Progenitor cell of endocrine pancreas (in vitro differentiated cells): Measurements from ENCODE around the gene DHX9. TPM values are rescaled to one million over a fixed set of nuclear protein-coding genes. Genes with fewer than 3 reads are reported as not detected.

Experiments used
- DNase-seq: peaks from one replicate; pipeline ENCODE4 v3.0.0; 2021; ENCODE audit warnings: low spot score; ENCODE audit not compliant: unreplicated experiment
- H3K27ac Mint-ChIP-seq: 2 replicates; pipeline ENCODE4 v1.8.0; 2021; ENCODE audit warnings: mild to moderate bottlenecking, moderate library complexity, mixed read lengths
- H3K27me3 Mint-ChIP-seq: 2 replicates; pipeline ENCODE4 v1.8.0; 2021; ENCODE audit warnings: mixed read lengths
- H3K36me3 Mint-ChIP-seq: 2 replicates; pipeline ENCODE4 v1.8.0; 2022; ENCODE audit warnings: mixed read lengths; ENCODE audit not compliant: insufficient read depth
- H3K4me1 Mint-ChIP-seq: 2 replicates; pipeline ENCODE4 v1.8.0; 2021; ENCODE audit warnings: low read depth, mixed read lengths
- H3K4me3 Mint-ChIP-seq: 2 replicates; pipeline ENCODE4 v1.8.0; 2021; ENCODE audit warnings: low read depth, mild to moderate bottlenecking, moderate library complexity, mixed read lengths
- H3K9me3 Mint-ChIP-seq: 2 replicates; pipeline ENCODE4 v1.8.0; 2021; ENCODE audit warnings: low read depth, mixed read lengths
- total RNA-seq: library from RNA; stranded (reverse); gene quantifications from 2 replicates; pipeline ENCODE4 v1.2.1, GENCODE V29; 2021
- TF ChIP-seq, protein P1 (sequence below): fragments of 200-600 bp; sonication (generic); IDR thresholded peaks from one replicate; pipeline ENCODE4 v1.5.0; 2021; ENCODE audit warnings: antibody characterized with exemption, mild to moderate bottlenecking; ENCODE audit not compliant: unreplicated experiment

The DHX9 gene
- total RNA-seq, 1 donor from 2014 or later: 289 TPM

DNA sequence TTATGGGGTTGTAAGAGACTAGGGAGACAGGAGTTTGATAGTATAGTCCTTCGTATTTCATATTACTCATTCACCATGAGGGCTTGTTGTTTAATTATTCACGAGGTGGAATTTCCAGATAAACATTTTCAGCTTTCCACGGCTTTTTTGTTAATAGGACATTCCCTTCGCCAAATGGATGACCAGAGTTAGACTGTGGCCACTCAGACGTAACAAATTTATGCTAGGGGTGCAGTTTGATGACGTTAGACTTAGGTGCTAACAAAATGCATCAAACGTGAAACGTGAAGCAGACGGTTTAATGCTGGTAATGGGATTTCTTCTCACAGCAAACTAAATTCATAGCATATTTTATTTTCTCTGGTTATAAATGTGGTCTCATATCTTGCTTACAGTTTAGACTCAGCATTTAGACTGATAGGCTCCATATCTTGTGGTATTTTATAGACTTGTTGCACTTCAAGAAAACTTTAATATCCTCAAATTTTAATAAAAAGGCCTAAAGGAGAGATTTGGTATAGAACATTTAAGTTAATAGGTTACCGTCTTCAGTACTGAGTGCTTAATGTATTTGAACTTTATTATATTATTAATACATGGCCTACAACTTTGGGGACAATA lies 2.3 kb downstream of the DHX9 start:
- H3K27me3 Mint-ChIP-seq: no peaks in the 10 kb centered on the region
- peaks cover 37% of the 10 kb centered on the region for H3K4me1 Mint-ChIP-seq
- no peaks in the 10 kb centered on the region for H3K9me3 Mint-ChIP-seq
- H3K36me3 Mint-ChIP-seq: peaks cover 23% of the 10 kb centered on the region
- TF ChIP-seq, protein P1, sequence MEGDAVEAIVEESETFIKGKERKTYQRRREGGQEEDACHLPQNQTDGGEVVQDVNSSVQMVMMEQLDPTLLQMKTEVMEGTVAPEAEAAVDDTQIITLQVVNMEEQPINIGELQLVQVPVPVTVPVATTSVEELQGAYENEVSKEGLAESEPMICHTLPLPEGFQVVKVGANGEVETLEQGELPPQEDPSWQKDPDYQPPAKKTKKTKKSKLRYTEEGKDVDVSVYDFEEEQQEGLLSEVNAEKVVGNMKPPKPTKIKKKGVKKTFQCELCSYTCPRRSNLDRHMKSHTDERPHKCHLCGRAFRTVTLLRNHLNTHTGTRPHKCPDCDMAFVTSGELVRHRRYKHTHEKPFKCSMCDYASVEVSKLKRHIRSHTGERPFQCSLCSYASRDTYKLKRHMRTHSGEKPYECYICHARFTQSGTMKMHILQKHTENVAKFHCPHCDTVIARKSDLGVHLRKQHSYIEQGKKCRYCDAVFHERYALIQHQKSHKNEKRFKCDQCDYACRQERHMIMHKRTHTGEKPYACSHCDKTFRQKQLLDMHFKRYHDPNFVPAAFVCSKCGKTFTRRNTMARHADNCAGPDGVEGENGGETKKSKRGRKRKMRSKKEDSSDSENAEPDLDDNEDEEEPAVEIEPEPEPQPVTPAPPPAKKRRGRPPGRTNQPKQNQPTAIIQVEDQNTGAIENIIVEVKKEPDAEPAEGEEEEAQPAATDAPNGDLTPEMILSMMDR: no peak
- DNase-seq: no peak
- peak overlapping the region; percentile 96 for H3K4me3 Mint-ChIP-seq
- peak overlapping the region; percentile 94 for H3K27ac Mint-ChIP-seq

DNA sequence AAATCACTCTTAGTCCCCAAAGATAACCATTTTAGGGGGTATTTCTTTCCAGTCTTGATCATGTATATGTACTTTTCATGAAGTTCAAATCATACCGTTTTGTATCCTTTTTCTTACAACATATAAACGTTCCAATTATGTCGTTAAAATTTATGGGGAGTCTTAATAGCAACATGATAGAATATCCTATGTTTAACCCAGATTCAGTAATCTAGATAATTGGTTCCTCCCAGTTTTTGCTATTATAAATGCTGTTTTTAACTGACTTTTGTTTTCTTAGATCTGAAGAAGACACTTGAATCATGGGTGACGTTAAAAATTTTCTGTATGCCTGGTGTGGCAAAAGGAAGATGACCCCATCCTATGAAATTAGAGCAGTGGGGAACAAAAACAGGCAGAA lies 3.1 kb downstream of the DHX9 start:
- DNase-seq: no peak
- Mint-ChIP-seq H3K4me3 (peak overlapping the region; percentile 1), H3K4me1 (peaks cover 37% of the 10 kb centered on the region), H3K27ac (no peak overlapping the region), H3K36me3 (peaks cover 31% of the 10 kb centered on the region), H3K9me3 (no peaks in the 10 kb centered on the region), H3K27me3 (no peaks in the 10 kb centered on the region)
- TF ChIP-seq, protein P1: no peak

DNA sequence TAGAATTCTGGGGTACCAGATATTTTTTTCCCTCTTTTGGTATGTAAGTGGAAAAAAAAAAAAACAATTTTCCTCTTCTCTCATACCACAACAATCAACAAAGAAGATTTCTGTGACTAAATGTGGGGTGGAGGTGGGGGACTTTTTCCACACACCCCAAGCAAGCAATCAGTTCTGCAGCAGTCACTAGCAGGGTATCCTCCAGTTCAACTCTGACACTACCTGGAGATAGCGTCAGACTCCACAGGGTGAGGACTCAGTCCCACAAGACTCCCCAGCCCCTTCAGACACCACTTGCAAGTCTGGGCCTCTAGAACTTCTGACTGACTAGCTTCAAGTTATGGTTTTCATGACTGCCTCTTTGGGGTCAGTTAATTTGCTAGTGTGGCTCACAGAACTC lies 6.2 kb downstream of the DHX9 start:
- no peaks in the 10 kb centered on the region for H3K9me3 Mint-ChIP-seq
- H3K36me3 Mint-ChIP-seq: peaks cover 46% of the 10 kb centered on the region
- no peak overlapping the region for H3K4me3 Mint-ChIP-seq
- TF ChIP-seq, protein P1: no peak
- no peaks in the 10 kb centered on the region for H3K27me3 Mint-ChIP-seq
- H3K4me1 Mint-ChIP-seq: peaks cover 29% of the 10 kb centered on the region
- no peak for DNase-seq
- H3K27ac Mint-ChIP-seq: no peak overlapping the region

DNA sequence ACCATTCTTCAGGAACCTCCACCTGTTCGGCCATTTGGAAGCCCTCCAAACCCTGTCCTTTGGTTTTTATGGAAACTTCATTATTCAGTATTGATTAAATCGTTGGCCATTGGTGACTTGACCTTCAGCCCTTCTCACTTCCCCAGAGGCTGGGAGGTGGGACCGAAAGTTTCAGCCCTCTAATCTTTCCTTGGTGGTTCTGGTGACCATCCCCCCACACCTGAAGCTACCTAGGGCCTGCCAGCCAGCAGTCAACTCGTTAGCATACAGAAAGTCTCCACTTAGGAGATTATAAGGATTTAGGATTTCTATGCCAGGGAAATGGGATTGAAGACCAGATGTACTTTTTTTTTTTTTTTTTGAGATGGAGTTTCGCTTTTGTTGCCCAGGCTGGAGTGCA lies 6.7 kb downstream of the DHX9 start:
- H3K9me3 Mint-ChIP-seq: no peaks in the 10 kb centered on the region
- TF ChIP-seq, protein P1: no peak
- peaks cover 47% of the 10 kb centered on the region for H3K36me3 Mint-ChIP-seq
- DNase-seq: no peak
- no peak overlapping the region for H3K4me3 Mint-ChIP-seq
- H3K4me1 Mint-ChIP-seq: peaks cover 24% of the 10 kb centered on the region
- H3K27me3 Mint-ChIP-seq: no peaks in the 10 kb centered on the region
- no peak overlapping the region for H3K27ac Mint-ChIP-seq

DNA sequence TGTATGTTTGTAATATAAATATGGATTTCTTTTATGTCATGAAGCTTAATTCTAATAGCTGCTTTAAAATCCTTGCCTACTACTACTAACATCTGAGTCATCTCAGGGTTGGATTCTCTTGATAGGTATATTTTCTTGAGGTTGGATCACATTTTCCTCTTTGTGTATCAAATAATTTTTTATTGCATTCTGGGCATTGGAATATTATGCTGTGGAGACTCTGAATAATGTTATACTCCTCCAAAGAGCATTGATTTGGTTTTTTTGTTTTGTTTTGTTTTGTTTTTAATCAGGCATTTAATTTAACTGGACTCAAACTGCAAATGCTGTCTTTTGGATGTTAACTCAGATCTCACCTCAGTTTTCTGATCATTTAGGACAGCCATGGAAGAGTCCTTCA lies 8.0 kb downstream of the DHX9 start:
- Mint-ChIP-seq H3K36me3 (peaks cover 49% of the 10 kb centered on the region), H3K9me3 (no peaks in the 10 kb centered on the region), H3K4me3 (no peak overlapping the region), H3K27me3 (no peaks in the 10 kb centered on the region), H3K27ac (no peak overlapping the region), H3K4me1 (peaks cover 13% of the 10 kb centered on the region)
- TF ChIP-seq, protein P1: no peak
- no peak for DNase-seq
